GM19468 (cell line): ENCODE measurements around the gene CELA3A.
"Not testable (repeated sequence)": the region's sequence is repeated elsewhere in the genome, so short reads cannot be mapped to it uniquely, and the experiment has no call there.

Source experiments
- ATAC-seq: cut with Tn5 transposase; IDR thresholded peaks from one replicate; pipeline ENCODE4 v1.9.1; 2021; ENCODE audit warnings: mild to moderate bottlenecking, moderate library complexity, moderate number of reproducible peaks; ENCODE audit not compliant: unreplicated experiment; ENCODE audit errors: extremely low read depth

CELA3A gene

DNA sequence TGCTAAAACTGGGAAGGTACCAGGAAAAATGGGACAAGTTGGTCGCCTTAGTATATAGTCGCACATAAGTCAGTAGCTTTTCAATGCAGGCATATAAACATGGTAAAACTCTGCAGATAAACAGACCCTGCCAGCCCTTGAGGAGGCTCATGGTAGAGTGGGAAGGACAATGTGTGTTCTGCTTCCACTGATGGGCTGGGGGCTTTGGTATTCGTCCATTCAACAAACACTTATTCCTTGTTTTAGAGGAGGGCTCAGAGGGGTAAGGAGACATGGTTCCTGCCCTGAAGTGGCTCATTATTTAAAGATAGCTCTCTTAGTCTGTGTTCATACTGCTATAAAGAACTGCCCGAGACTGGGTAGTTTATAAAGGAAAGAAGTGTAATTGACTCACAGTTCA is 11.3 kb downstream of the CELA3A start:
- ATAC-seq: not testable (repeated sequence)

GRCh38 chr1:22014575-22015206 is 13.2 kb downstream of the CELA3A start:
- not testable (repeated sequence) for ATAC-seq

GRCh38 chr1:22018583-22019559 is 17.4 kb downstream of the CELA3A start:
- ATAC-seq: no peak

GRCh38 chr1:22021061-22021460 is 19.6 kb downstream of the CELA3A start:
- no peak for ATAC-seq

DNA sequence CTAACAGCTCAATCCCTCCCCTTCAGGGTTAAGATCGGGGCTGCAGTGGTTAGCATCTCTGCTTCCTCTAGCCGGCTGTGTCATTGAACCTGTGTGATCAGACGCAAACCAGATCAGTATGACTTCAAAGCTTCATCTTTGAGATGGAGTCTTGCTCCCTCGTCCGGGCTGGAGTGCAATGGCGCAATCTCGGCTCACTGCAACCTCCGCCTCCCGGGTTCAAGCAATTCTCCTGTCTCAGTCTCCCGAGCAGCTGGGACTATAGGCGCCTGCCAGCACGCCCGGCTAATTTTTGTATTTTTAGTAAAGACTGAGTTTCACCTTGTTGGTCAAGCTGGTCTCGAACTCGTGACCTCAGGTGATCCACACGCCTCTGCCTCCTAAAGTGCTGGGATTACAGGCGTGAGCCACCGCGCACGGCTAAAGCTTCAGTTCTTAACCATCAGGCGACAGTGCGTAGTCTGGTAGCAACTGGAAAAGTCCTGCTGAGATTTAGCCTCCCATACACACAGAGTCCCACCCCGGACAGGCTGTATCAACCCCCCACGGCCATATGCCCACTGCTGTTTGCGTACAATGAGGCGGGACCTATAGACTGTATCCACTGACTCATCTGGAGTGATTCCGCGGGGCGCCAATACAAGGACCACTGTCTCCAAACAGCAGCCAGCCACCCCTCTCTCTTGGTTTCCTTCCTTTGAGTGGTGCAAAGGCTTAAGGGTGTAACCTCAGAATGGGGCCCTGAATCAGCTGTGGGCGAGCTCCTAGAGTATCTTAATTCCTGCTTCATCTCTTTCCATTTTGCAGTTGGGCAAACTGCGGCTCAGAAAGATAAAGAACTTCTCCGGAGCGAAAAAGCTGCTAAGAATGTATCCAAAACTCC is 23.3 kb downstream of the CELA3A start:
- ATAC-seq: no peak

GRCh38 chr1:22025368-22026155 is 24.1 kb downstream of the CELA3A start:
- peak; percentile 55 for ATAC-seq

DNA sequence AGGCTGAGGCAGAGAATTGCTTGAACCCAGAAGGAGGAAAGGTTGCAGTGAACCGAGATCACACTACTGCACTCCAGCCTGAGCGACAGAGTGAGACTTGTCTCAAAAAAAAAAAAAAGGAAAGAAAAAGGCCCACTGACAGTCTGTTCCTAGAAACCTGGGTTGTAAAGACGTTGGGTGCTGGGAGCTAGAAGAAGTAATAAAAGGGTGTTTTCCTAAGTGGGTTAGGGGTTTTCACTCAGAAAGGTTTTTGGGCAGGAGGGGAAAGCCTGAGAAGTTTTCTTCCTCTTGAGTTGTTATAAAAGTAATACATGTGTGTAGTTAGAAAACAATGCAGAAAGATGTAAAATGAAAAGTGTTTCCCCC is 25.4 kb downstream of the CELA3A start:
- ATAC-seq: no peak

DNA sequence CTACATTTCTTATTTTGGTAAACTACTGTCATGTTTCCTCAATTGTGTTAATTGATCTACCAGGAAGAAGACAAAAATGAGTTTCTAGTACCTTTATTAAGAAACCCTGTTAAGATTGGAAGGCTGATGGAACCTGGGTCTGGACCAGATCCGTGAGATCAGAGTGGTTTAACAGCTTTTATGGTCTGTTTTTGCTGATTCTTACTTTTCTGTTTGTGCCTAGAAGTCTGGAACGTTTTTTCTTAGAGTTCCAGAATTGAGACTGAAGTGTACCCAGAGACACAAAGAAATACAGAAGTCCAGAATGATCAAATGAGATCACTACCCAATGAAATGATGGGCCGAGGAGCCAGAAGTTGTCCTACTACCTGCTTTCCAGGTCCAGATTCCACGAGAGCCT is 28.6 kb downstream of the CELA3A start:
- ATAC-seq: no peak

DNA sequence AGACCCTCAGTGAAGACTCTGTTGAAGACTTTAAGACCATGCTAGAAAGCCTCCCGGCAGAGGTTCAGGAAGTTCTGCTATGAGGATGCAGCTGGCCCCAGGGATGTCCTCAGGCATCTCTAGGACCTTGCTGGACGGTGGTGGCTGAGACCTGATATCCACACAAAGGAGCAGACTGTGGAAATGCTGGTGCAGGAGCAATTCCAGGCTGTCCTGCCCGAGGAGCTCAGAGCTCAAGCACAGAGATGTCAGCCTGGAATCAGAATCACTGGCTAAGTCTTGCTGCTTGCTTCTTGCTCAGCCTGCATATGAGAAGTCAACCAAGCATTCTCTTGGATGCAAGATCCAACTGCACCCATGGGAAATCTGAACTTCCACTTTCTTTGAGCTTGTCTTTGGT is 29.0 kb downstream of the CELA3A start:
- no peak for ATAC-seq

DNA sequence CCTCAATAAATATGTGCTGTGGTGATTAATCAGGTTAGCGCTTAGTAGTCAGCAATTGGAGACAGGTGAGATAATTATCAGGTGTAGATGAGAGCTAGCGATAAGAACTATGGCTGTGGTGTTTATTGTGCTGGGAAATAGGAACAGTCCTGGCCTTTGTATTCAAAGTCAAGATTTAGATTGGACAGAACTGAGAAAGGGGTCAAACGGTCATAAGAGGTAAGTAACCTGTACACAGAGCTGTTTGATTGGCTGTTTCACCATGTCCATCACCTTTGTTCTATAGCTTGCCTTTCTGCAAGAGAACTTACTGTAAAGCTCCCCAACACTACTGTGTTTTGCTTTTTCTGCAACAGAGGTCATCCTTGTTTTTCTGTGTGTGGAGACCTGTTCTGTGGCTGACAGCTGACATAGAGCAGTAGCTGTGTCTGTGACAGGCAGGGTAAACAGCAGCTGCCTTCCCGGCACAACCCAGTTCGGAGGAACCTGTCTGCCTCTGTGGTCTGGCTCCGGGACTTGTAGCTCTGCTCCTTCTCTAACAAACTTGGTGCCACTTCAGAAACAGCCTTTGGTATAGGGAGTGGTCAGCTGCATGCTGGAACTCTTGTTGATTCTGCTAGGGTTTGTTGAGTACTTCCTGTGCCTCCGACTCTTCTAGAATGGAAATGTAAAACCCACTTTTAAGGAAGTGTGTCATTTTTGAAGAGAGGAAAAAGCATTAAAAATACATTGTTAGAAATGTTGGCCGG is 29.9 kb downstream of the CELA3A start:
- ATAC-seq: no peak

- ATAC-seq: not testable (repeated sequence)
These were observed 33.4 kb downstream of the CELA3A start for GRCh38 chr1:22034834-22035233.

GRCh38 chr1:22037520-22037919 is 36.1 kb downstream of the CELA3A start:
- no peak for ATAC-seq

DNA sequence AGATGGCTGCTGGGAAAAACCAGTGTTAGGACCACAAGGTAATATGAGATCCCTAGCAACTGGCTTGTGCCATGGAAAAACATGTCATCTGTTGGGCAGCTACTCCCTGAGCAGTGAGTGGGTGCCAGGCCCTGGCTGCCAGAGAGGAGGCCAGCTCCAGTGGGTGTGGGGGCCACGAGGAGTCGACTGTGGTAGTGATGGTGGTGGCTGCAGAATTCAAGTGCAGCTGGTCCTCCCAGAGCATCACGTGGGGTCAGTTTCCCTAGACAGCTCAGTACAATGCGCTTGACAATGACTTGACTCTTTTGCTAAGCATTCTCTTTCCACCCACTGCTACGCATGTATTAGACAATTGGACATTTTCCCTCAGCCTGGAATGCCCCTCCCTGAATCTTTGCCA is 36.6 kb downstream of the CELA3A start:
- ATAC-seq: no peak

DNA sequence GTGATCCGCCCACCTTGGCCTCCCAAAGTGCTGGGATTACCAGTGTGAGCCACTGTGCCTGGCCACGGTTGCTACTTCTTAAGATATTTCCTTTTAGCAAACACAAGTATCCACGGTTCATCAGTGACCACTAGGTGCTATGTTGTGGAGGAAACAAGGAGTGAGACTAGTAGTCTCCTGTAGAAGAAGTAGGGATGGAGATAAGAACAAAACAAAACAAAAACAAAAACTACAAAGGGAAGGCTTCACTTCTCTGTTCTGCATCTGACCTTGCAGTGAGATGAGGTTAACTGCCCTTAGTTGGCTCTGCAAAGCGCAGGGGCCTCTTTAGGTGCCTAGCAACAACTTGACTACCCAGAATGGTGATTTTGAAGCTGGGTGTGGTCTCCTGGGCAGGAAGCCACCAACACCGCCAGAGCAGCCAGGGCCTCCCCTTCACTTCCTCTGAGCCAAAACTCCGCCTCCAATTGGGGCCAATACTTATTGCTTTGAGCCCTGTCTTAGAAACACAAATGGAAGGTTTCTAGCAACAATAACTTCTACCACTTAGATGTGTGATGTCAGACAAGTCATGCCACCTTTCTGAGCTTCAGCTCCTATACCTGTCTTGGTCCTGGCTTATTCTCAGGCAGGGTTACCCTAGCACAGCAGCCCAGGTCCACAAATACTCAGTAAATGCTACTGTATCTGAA is 38.3 kb downstream of the CELA3A start:
- peak; percentile 75 for ATAC-seq

- no peak for ATAC-seq
These were observed 38.8 kb downstream of the CELA3A start for GRCh38 chr1:22040286-22040623.

GRCh38 chr1:22041505-22041904 is 40.0 kb downstream of the CELA3A start:
- ATAC-seq: no peak

GRCh38 chr1:22043198-22043769 is 41.8 kb downstream of the CELA3A start:
- ATAC-seq: no peak

DNA sequence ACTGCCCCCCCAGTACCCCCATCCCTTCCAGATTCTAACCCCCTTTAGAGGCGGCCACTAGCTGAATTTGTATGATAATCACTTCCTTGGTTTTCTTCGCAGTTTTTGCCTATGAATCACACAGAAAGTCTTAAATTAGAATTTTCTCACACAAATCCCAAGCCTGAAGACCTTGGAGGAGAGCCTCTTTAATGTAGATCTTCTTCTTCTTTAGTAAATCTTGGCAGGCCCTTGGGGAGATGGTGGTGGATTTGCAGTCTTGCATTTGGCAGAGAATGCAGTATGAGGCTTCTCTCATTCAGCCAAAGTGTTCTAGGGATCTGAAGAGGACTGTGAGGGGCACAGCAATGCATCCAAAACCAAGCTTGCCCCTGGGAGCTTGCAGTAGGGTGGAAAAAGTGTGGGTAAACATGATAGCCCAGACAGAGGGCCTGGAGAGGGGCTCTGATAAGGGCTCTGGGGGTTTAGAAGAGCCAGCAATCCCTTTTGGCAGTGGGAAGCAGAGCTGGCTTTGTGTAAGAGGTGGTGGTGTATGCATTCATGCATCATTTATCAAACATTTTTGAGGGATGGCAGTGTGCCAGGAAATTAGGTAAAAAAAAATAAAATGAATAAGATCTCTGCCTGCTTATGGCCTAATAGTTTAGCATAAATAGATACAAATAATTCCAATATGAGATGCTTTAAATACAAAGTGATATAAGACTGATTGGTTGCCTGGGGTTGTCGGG is 43.4 kb downstream of the CELA3A start:
- ATAC-seq: no peak
